Spleen (tissue), 11 donors: ENCODE data around the gene ALG14. TPM values are rescaled to one million over a fixed set of nuclear protein-coding genes. Genes with fewer than 3 reads are reported as not detected.

Experiments
- DNase-seq: peaks from one replicate; pipeline ENCODE4 v3.0.0-alpha.2; 2020
- H3K27ac ChIP-seq, 8 donors: fragments of 200-600 bp; sonication (generic) in 7 of 8; 1 replicate in 4 of 8; 2 replicates in 4 of 8; pipeline versions ENCODE4 v1.5.0 to v1.8.0; 2016 to 2021; ENCODE audit warnings: inconsistent platforms in 4 of 8, mild to moderate bottlenecking in 4 of 8, moderate library complexity in 1 of 8
- H3K27me3 ChIP-seq, 7 donors: fragments of 200-600 bp; sonication (generic) in 6 of 7; replicated peaks in 1 of 7; 1 replicate in 4 of 7; 2 replicates in 3 of 7; pipeline versions ENCODE4 v1.5.0 to v1.8.0; 2016 to 2021; ENCODE audit warnings: inconsistent platforms in 3 of 7, mild to moderate bottlenecking in 1 of 7
- H3K36me3 ChIP-seq, 6 donors: fragments of 200-600 bp; sonication (generic) in 5 of 6; 1 replicate in 4 of 6; 2 replicates in 2 of 6; pipeline versions ENCODE4 v1.5.0 to v1.8.0; 2016 to 2021; ENCODE audit warnings: inconsistent platforms in 2 of 6
- H3K4me1 ChIP-seq, 6 donors: fragments of 200-600 bp; sonication (generic) in 5 of 6; 1 replicate in 3 of 6; 2 replicates in 3 of 6; pipeline versions ENCODE4 v1.5.0 to v1.8.0; 2016 to 2021; ENCODE audit warnings: inconsistent platforms in 3 of 6
- H3K4me3 ChIP-seq, 8 donors: fragments of 200-600 bp; sonication (generic) in 7 of 8; 1 replicate in 4 of 8; 2 replicates in 4 of 8; pipeline versions ENCODE4 v1.5.0 to v1.8.0; 2016 to 2021; ENCODE audit warnings: inconsistent platforms in 4 of 8, mild to moderate bottlenecking in 4 of 8, moderate library complexity in 2 of 8
- H3K9me3 ChIP-seq, 8 donors: fragments of 200-600 bp; sonication (generic) in 7 of 8; 1 replicate in 4 of 8; 2 replicates in 4 of 8; pipeline versions ENCODE4 v1.5.0 to v1.8.0; 2016 to 2021; ENCODE audit warnings: inconsistent platforms in 4 of 8
- POLR2A ChIP-seq, 3 donors: fragments of 450-650 bp; IDR thresholded peaks; one replicate each; pipeline ENCODE4 v1.5.1; 2017; ENCODE audit warnings: antibody characterized with exemption in 3 of 3, mild to moderate bottlenecking in 1 of 3
- POLR2AphosphoS5 ChIP-seq, 3 donors: sonication (generic); formaldehyde crosslinking; IDR thresholded peaks; one replicate each; pipeline ENCODE4 v1.5.1; 2017; ENCODE audit warnings: antibody characterized with exemption in 3 of 3
- WGBS, 5 donors: extraction: QIAGEN DNeasy Blood & Tissue Kit in 3 of 5; methylation state at CpG; one replicate each; pipeline versions ENCODE4 v1.1.5 to v1.1.7; 2013 to 2018; 5-methylcytosine and 5-hydroxymethylcytosine counted together
- intact Hi-C: fragments of 100-400 bp; cut with DNase I; formaldehyde crosslinking; loops from one replicate; pipeline ENCODE4 v1.15.0; 2023; ENCODE audit warnings: low total_unique reads
- polyA plus RNA-seq, 3 donors: library from polyadenylated mRNA; stranded (reverse); fragments of 200-250 nt; gene quantifications; one replicate each; pipeline ENCODE4 v1.2.1, GENCODE V29; 2013
- total RNA-seq, 7 donors: library from RNA; depleted of rRNA in 3 of 7; stranded (reverse); fragments of >200 nt in 3 of 7; fragmentation: NEBNext Ultra II Directional in 4 of 7; extraction: Animal tissue kit (Norgen Biotek cat#: 25700) in 4 of 7; gene quantifications; one replicate each; pipeline versions ENCODE4 v1.1.0 to v1.2.1, GENCODE V29; 2016 to 2021
- TF ChIP-seq, protein P1 (sequence below), 11 experiments: fragments of 200-600 bp in 7 of 11; fragments of 450-650 bp in 4 of 11; sonication (generic) in 4 of 11; IDR thresholded peaks in 8 of 11; conservative IDR thresholded peaks in 3 of 11; 1 replicate in 7 of 11; 2 replicates in 4 of 11; pipeline versions ENCODE4 v1.4.0 to v1.8.0; 2016 to 2021; ENCODE audit warnings: antibody characterized with exemption in 11 of 11, inconsistent platforms in 4 of 11, mild to moderate bottlenecking in 1 of 11
- donor health status: healthy with polysubstance abuse.
- donor health status: DM: no; HTN: no; CAD: no; lungs with moderate emphysema.
- donor health status: DM: no; HTN: no; CAD: no.
- donor health status: Bipolar disorder and iron deficiency.
- donor health status: healthy.
- donor health status: DM: no; HTN: no; CAD: no.
- donor health status: DM: yes; HTN: yes; CAD: no.

Gene ALG14
- total and polyA plus RNA-seq, 10 donors: 0.78 to 6.0 (median 1.2) TPM

DNA sequence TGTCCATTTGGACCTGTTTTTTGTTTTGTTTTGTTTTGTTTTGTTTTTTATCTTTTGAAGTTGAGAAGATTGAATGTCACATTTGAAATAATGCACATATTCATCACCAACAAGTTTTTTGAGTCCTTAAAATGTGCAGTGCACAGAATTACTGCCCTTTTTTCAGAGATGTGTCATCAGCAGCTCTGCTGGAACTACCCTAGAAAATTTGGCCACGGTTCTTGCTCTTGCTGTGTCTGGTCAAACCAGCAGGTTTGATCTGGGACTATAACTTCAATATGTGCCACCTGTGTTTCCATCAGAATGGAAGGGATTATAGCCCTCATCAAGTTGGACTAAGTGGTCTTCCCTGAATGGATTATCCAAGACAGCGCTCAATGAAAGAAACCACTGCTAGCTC is 121.7 kb downstream of the ALG14 start:
- Histone ChIP-seq H3K36me3 (no peaks in the 10 kb centered on the region), H3K27me3 (no peaks in the 10 kb centered on the region), H3K9me3 (no peaks in the 10 kb centered on the region), H3K4me1 (peaks cover 0 to 8% (median 2%) of the 10 kb centered on the region in 6 donors), H3K4me3 (no peak overlapping the region), H3K27ac (peak overlapping the region in 2 of 8 donors; percentile 7 to 24)
- DNase-seq: no peak
- intact Hi-C loops: no loop called here
- WGBS, 5 donors: 65 to 95% (median 87%) methylated on average over 2 of the region's 2 CpGs
- TF ChIP-seq, protein P1, sequence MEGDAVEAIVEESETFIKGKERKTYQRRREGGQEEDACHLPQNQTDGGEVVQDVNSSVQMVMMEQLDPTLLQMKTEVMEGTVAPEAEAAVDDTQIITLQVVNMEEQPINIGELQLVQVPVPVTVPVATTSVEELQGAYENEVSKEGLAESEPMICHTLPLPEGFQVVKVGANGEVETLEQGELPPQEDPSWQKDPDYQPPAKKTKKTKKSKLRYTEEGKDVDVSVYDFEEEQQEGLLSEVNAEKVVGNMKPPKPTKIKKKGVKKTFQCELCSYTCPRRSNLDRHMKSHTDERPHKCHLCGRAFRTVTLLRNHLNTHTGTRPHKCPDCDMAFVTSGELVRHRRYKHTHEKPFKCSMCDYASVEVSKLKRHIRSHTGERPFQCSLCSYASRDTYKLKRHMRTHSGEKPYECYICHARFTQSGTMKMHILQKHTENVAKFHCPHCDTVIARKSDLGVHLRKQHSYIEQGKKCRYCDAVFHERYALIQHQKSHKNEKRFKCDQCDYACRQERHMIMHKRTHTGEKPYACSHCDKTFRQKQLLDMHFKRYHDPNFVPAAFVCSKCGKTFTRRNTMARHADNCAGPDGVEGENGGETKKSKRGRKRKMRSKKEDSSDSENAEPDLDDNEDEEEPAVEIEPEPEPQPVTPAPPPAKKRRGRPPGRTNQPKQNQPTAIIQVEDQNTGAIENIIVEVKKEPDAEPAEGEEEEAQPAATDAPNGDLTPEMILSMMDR (IDR thresholded peaks at IDR 0.05 in 8 of 11, conservative IDR thresholded peaks at IDR 0.05 in 3 of 11): no peak

DNA sequence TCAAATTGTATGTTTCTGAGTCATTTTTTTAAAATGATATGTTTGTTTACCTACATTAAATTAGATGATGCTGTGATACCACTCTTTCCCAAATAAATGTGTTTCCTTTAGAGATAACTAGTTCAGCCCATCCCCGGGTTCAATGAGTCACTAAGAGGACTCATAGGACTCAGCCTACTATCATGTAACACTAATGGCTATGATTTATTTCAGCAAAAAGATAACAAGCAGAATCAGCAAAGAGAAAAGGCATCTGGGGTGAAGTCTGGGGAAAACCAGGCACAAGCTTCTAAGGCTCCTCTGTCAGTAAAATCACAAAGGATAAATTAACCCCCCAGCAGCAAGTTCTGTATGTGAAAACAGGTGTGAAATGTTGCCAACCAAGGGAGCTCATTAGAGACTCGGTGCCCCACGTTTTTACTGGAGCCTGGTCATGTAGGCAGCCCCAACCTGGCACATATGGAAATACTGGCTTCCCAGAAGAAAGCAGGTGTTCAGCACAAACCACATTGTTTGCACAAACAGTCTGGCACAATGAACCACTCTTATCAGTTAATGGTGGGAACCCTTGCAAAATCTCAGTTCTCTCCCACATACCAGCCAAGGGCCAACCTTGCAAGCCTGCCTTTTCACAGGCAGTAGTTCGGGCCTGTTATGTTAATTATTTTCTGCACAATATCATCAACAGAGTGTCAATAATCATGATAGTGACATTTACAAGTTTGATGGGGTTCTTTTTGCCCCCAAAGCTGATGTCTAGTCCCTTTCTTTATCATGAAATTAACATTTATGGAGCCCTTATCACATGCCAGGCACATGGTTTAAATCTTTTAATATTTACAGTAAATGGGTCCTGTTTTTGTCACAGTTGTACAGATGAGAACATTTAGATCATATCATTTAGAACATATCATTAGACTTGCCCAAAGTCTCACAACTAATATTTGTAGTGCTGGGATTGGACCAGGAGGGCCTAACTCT is 122.8 kb downstream of the ALG14 start:
- peaks cover 0 to 8% (median 0%) of the 10 kb centered on the region in 6 donors for H3K4me1 ChIP-seq
- H3K4me3 ChIP-seq: no peak overlapping the region
- no peaks in the 10 kb centered on the region for H3K9me3 ChIP-seq
- TF ChIP-seq POLR2AphosphoS5 (IDR thresholded peaks at IDR 0.05): no peak
- TF ChIP-seq POLR2A (IDR thresholded peaks at IDR 0.05): no peak
- TF ChIP-seq, protein P1 (IDR thresholded peaks at IDR 0.05 in 8 of 11, conservative IDR thresholded peaks at IDR 0.05 in 3 of 11): no peak
- WGBS, 5 donors: 82 to 87% (median 85%) methylated on average over 4 of the region's 4 CpGs
- DNase-seq: no peak
- no peak overlapping the region for H3K27ac ChIP-seq
- intact Hi-C loops: no loop called here
- H3K36me3 ChIP-seq: no peaks in the 10 kb centered on the region
- no peaks in the 10 kb centered on the region for H3K27me3 ChIP-seq

DNA sequence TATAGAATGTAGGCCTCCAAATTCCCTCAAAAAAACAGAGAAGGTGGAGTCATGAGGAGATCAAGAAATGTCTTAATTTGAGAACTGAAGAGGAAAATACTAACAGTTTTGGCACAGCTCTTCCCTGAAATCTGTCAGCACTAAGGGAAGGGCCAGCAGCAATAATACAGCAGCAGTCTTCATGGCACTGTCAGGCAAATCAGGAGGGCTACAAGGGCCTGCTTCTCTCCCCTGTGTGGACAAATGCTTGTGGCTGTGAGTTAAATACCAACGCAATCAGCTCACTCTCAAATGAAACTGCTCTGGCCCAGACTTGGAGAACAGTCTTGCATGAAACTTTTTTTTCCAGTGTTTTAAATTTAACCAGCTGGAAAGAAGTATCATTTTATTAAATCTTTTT is 125.3 kb downstream of the ALG14 start:
- H3K27me3 ChIP-seq: no peaks in the 10 kb centered on the region
- intact Hi-C loops: no loop called here
- H3K36me3 ChIP-seq: no peaks in the 10 kb centered on the region
- H3K9me3 ChIP-seq: no peaks in the 10 kb centered on the region
- H3K4me3 ChIP-seq: no peak overlapping the region
- no peak overlapping the region for H3K27ac ChIP-seq
- H3K4me1 ChIP-seq: no peaks in the 10 kb centered on the region
- TF ChIP-seq POLR2AphosphoS5 (IDR thresholded peaks at IDR 0.05) (no peak), POLR2A (IDR thresholded peaks at IDR 0.05) (no peak)
- TF ChIP-seq, protein P1 (IDR thresholded peaks at IDR 0.05 in 8 of 11, conservative IDR thresholded peaks at IDR 0.05 in 3 of 11): no peak
- WGBS, 5 donors: 81 to 100% (median 94%) methylated on average over 1 of the region's 1 CpG
- no peak for DNase-seq

DNA sequence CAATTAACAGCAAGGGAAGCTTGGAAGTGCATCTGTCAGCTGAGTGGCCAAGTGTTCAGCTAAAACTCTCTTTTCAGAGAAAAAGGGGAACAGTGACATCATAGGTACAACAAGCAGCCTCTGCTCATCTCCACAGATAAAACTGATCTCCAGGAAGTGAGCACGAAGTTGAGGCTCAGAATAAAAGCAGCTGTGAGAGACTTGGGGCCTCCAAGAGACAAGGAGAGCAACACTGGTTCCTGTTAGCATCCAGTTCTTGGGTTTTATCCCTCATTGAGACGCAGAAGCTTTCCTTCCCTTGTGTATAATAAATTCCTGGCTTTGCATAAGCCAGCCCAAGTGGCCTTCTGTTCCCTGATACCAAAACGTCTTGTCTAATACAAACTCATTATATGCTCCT is 125.9 kb downstream of the ALG14 start:
- no peaks in the 10 kb centered on the region for H3K27me3 ChIP-seq
- no peaks in the 10 kb centered on the region for H3K36me3 ChIP-seq
- no peak overlapping the region for H3K4me3 ChIP-seq
- no peak overlapping the region for H3K27ac ChIP-seq
- intact Hi-C loops: no loop called here
- no peaks in the 10 kb centered on the region for H3K4me1 ChIP-seq
- WGBS, 5 donors: 53 to 66% (median 64%) methylated on average over 3 of the region's 3 CpGs
- no peak for DNase-seq
- TF ChIP-seq, protein P1 (IDR thresholded peaks at IDR 0.05 in 8 of 11, conservative IDR thresholded peaks at IDR 0.05 in 3 of 11): no peak
- TF ChIP-seq POLR2A (IDR thresholded peaks at IDR 0.05) (no peak), POLR2AphosphoS5 (IDR thresholded peaks at IDR 0.05) (no peak)
- H3K9me3 ChIP-seq: no peaks in the 10 kb centered on the region
